NCI-H146 (cell line): ENCODE results near the gene SIK3.
"Not testable (repeated sequence)": the region's sequence is repeated elsewhere in the genome, so short reads cannot be mapped to it uniquely, and the experiment has no call there.

Experiments
- DNase-seq: peaks from one replicate; lab custom pipeline; 2025; lab: John Stamatoyannopoulos, UW

SIK3 gene

DNA sequence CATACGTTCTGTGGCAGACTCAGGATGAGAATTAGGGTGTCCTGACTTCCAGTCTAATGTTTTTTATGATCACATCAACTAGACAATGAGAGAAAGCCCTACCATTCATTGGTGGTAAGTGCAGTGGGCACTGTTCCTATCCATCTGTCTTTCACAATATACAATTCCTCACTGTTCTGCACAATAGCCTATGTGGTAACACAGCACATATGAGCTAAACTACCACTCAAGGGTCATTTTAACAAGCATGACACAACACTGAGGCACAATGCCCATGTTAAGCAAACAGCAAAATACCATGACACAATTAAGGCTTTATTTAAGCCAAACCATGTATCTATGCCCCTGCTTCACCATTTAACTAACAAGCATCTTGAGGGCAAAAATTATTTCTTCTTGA is 52.3 kb downstream of the SIK3 start:
- DNase-seq = no peak

GRCh38 chr11:117045196-117045595 is 53.0 kb downstream of the SIK3 start:
- no peak for DNase-seq

DNA sequence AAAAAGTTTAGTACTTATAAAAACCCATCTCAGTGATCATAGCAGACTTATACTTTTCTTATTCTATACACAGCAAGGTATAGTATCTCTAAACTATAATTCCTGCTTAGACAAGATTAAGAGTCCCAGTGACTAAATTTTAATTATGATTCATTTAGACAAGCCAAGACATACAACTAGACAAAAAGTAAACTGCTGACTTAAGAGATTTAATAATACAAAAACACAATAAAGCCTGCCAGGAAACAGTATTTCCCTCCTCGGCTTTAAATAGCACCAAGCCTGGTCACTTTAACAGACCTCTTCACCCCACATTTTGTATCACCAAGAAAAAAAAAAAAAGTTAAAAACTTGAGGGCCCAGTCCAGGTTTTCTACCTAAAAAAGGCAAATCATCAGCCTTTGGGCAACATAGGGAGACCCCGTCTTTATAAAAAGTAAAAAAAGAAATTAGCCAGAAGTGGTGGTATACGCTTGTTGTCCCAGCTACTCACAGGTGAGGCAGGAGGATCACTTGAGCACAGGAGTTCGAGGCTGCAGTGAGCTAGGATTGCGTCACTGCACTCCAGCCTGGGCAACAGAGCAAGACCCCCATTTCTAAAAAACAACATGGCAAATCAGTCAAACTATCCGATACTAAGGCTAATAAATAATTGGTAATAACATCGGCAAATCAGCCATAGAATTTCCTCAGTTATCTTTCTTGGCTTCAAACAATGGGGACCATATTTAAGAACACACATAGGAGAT is 53.8 kb downstream of the SIK3 start:
- DNase-seq = no peak

- no peak for DNase-seq
Measured at GRCh38 chr11:117042689-117043088, 55.5 kb downstream of the SIK3 start.

GRCh38 chr11:117039900-117040299 is 58.3 kb downstream of the SIK3 start:
- no peak for DNase-seq

- no peak for DNase-seq
Measured at GRCh38 chr11:117039270-117039669, 59.0 kb downstream of the SIK3 start.

GRCh38 chr11:117037975-117038350 is 60.3 kb downstream of the SIK3 start:
- DNase-seq = no peak

DNA sequence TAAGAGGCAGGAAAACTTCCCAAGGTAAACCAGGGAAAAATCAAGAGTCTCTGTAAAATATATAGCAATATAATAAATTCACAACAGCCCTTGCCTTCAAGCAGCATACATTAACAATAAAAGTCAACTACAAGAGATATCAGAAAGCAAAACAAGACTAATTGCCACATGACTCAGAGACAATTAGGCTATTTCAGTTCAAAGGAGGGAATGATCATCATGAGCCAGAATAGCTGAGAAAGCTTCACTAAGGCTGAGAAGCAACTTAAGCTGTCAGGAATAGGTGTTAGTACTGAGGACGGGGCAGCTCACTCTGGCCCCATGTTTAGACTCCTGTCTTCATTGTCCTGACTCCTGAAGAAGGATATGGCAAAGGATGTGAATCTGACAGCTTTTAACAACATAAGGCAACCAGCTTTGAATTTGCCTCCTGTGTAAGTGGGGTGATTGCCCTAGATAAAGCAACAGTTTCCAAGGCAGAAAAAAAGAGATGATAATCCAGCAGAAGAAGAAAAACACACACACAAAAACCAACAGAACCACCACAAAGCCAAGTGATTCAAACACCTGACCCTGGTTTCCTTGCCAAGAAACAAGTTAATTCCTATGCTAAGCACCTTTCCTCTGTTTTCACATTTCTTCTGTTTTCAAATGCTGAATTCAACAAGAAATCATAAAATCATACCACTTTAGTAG is 60.8 kb downstream of the SIK3 start:
- peak; percentile 8 for DNase-seq

DNA sequence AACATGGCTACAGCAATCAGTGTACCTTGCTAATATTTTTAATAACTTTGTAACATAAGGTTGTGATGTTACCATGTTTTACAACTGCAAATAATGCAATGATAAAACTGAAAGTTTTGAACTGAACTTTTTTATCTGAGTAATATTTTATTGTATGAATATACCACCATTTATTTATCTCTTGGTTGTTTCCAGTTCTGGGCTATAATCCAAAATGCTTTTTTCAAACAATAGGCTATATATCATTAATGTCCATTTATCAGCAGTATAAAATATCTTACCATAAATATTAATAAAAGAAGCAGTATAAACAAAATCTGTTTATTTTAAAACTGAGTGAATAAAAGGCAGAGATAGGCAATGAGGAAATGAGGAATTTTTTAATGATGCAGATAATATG is 63.3 kb downstream of the SIK3 start:
- no peak for DNase-seq

GRCh38 chr11:117026593-117027330 is 71.5 kb downstream of the SIK3 start:
- DNase-seq = no peak

DNA sequence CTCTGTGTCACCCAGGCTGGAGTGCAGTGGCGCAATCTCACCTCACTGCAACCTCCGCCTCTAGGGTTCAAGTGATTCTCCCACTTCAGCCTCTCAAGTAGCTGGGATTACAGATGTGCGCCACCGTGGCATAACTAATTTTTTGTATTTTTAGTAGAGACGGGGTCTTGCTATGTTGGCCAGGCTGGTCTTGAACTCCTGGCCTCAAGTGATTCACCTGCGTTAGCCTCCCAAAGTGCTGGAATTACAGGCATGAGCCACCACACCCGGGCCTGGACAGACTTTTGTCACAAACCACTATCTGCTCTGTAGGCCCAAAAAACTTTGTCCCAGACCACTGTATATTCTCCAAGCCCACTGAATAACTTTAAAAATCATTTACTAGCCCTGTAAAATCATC is 74.5 kb downstream of the SIK3 start:
- not testable (repeated sequence) for DNase-seq

DNA sequence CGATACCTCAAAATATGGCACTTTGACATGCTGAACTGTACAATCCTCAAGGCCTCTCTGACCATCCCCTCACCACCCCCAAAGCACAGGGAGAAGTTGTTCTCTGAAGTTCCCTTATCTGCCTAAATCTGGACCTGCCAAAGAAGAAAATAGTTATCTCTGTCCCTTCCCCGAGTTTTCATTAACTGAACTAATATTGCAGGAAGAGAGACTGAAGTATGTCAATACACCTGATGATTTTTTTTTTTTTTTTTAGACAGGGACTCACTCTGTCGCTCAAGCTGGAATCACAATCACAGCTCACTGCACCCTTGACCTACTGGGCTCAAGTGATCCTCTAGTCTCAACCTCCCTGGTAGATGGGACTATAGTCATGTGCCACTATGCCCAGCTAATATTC is 75.0 kb downstream of the SIK3 start:
- DNase-seq = no peak

- no peak for DNase-seq
Measured at GRCh38 chr11:117022526-117022925, 75.7 kb downstream of the SIK3 start.

DNA sequence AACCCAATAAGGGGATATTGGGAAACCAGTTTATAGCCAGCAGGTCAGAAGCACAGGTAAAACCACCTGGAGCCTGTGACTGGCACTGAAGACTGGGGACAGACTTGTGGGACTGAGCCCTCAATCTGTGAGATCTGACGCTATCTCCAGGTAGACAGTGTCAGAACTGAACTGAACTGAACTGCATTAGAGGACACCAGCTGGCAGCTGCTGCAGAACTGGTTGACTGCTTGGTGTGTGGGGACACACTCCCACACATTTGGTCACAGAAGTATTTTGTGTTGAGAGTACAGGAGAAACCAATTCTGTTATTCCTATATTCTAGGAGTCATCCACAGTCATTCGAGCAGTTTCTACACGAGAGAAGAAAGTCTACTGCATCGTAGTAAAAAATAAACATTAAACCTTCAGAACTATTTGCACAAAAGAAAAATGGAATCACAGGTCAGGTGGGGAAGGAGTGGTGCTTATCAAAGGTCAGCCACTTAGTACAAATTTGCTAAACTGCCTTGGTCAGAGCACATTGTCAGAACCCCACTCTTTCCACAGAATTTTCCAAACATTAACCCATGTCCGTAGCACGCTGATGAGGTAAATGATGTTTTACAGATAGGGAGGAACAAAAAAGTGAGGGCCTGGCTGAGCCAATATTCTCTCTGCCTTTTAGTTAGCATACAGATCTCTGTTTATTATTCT is 77.2 kb downstream of the SIK3 start:
- no peak for DNase-seq

GRCh38 chr11:117020287-117020686 is 77.9 kb downstream of the SIK3 start:
- DNase-seq = no peak

- DNase-seq = no peak
Measured at GRCh38 chr11:117019871-117020270, 78.4 kb downstream of the SIK3 start.

- DNase-seq = no peak
Measured at GRCh38 chr11:117017456-117017855, 80.8 kb downstream of the SIK3 start.

DNA sequence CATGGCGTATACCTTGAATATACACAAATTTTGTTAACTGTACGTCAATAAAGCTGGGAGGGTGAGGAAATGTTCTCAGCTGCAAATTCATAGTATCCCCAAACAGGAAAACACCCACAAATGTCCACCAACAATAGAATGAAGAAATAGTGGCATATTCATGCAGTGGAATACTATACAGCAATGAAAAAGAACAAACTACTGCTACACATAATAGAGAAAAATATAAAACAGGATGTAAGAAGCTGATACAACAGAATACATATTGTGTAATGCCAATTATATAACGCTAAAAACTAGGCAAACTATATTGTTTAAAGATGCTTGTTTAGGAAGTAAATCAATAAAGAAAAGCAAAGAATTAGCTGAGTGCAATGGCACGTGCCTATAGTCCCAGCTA is 81.5 kb downstream of the SIK3 start:
- DNase-seq = no peak

DNA sequence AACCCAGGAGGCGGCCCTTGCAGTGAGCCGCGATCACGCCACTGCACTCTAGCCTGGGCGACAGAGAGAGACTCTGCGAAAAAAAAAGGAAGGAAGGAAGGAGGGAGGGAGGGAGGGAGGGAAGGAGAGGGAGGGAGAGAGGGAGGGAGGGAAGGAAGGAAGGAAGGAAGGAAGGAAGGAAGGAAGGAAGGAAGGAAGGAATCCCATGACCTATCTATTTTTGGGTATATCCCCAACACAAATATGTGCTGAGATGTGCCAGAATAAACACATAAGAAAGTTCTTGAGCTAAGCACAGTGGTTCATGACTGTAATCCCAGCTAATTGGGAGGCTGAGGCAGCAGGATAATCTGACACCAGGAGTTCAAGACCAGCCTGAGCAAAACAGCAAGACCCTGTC is 82.0 kb downstream of the SIK3 start:
- no peak for DNase-seq

GRCh38 chr11:117011541-117011898 is 86.7 kb downstream of the SIK3 start:
- DNase-seq = no peak

DNA sequence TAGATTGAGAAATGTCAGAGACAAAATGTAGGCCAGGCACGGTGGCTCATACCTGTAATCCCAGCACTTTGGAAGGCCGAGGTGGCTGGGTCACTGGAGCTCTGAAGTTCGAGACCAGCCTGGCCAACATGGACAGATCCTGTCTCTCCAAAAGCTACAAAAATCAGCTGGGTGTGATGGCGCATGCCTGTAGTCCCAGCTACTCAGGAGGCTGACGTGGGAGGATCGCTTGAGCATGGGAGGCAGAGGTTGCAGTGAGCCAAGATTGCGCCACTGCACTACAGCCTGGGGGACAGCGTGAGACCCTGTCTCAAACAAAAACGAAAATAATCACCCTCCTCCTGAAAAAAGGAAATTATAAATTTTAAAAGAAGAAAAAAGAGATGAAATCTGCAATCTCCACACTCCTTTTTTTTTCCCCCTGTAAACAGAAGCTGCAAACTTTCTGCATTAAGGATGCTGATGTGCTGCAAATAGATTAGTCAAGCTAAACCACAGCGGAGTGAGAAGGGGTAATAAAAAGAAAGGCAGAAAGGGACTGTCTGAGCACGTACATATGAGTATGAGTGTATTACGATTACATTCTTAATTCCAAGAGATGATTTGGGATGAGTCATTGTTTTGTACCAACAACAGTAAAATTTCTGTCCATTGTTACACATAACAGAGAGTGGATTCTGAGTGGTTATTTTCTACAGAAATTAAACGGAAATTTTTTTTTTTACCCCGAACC is 87.3 kb downstream of the SIK3 start:
- no peak for DNase-seq
